ENCODE results near the gene ZNF324B.
A peak's percentile ranks its signal among the peaks of the same experiment; 100 is the strongest.

DNA sequence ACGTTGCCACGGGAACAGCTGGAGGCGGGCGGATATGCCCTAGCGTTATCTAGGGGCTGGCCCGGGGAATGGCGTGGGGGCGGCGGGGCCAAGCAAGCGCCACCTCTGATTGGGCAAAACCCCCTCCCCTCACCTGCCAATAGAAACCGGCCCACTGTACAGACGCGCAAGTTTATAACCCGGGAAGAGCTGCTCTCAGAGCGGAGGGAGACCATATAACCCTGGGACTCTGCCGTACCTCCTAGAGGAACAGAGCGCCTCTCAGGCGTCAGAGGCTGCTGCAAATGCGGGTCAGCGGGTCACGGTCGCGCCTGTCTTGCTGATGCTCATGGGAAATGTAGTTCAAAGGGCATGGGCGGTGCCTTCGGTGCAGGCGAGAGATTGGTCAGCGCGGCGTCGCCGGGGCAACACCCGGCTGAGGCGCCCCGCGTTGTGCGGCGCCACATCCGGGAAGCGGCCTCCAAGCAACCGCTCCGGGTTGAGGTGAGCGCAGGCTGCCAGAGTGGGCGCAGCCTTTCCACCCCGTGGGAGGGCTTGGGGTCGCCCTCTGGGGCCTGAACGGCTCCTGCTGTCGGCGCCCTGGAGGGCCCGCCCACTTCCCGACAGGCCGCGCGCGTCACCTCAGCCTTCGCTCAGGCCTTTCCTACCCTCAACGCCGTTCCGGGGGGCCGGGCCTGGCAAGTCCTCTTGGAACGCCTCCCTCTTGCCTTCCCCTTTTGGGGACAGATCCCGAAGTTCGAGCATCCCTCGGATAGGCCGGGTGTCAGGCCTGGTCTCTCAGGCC lies 24.5 kb downstream of the ZNF324B start, which contains the start of gene ZNF446:
- TF ChIP-seq TAF1 (IDR thresholded peaks at IDR 0.05; ENCODE audit: low read depth) (no peak), CEBPB (IDR thresholded peaks at IDR 0.05) (no peak), RAD21 (IDR thresholded peaks at IDR 0.05; ENCODE audit: low read depth) (no peak; the same call in 1 of the 2 replicates), CREB1 (IDR thresholded peaks at IDR 0.05; ENCODE audit: low read depth) (peak; percentile 45; the same call in 1 of the 2 replicates), YY1 (IDR thresholded peaks at IDR 0.05; ENCODE audit: low read depth) (peak; percentile 40; the same call in 1 of the 2 replicates), TCF12 (IDR thresholded peaks at IDR 0.05; ENCODE audit: low read depth) (no peak), FOXM1 (IDR thresholded peaks at IDR 0.05; ENCODE audit: borderline replicate concordance, low read depth) (no peak)
- TF ChIP-seq, protein P1, sequence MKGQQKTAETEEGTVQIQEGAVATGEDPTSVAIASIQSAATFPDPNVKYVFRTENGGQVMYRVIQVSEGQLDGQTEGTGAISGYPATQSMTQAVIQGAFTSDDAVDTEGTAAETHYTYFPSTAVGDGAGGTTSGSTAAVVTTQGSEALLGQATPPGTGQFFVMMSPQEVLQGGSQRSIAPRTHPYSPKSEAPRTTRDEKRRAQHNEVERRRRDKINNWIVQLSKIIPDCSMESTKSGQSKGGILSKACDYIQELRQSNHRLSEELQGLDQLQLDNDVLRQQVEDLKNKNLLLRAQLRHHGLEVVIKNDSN (IDR thresholded peaks at IDR 0.05), result peak; percentile 65
- TF ChIP-seq, protein P2, sequence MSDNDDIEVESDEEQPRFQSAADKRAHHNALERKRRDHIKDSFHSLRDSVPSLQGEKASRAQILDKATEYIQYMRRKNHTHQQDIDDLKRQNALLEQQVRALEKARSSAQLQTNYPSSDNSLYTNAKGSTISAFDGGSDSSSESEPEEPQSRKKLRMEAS (IDR thresholded peaks at IDR 0.05), result peak; percentile 47; the same call in 1 of the 2 replicates
